AG04450 (cell line): ENCODE results near the gene NKAIN4. TPM values are rescaled to one million over a fixed set of nuclear protein-coding genes. Genes with fewer than 3 reads are reported as not detected.

Experiments
- CTCF ChIA-PET: fragments of 300-600, 350-600 bp; formaldehyde crosslinking; extraction: SDS; loops from one replicate; lab custom pipeline; 2022; ENCODE audit warnings: antibody characterized with exemption, inconsistent platforms; lab: Charles Lee
- POLR2A ChIA-PET: fragments of 350-600 bp; formaldehyde crosslinking; extraction: SDS; loops from one replicate; lab custom pipeline; 2021; ENCODE audit warnings: antibody characterized with exemption, inconsistent platforms; lab: Yijun Ruan, JAX
- DNase-seq: peaks from one replicate; pipeline ENCODE4 v3.0.0-alpha.2; 2011; ENCODE audit warnings: low read depth, low spot score
- H3K27ac ChIP-seq: one replicate; pipeline ENCODE4 v1.5.1; 2012; ENCODE audit warnings: low read depth, low read length, control low read depth
- H3K27me3 ChIP-seq: one replicate; pipeline ENCODE4 v1.6.0; 2012; ENCODE audit warnings: low read length; ENCODE audit not compliant: control insufficient read depth, insufficient read depth
- H3K4me3 ChIP-seq: 2 replicates; pipeline ENCODE4 v1.5.1; 2011; ENCODE audit warnings: mild to moderate bottlenecking, low read depth, low read length, control low read depth
- H3K9me3 ChIP-seq: 2 replicates; pipeline ENCODE4 v1.5.1; 2012; ENCODE audit warnings: low read length; ENCODE audit not compliant: control insufficient read depth, insufficient read depth
- CTCF ChIP-seq: IDR thresholded peaks from 2 replicates; pipeline ENCODE4 v1.5.1; 2011; ENCODE audit warnings: low read depth, low read length, control low read depth, inconsistent platforms
- polyA plus RNA-seq: library from polyadenylated mRNA; depleted of rRNA; stranded (reverse); fragments of >200 nt; gene quantifications from 2 replicates; pipeline ENCODE4 v1.2.3, GENCODE V29; 2011

NKAIN4 gene
- polyA plus RNA-seq, 1 experiment, result not detected

DNA sequence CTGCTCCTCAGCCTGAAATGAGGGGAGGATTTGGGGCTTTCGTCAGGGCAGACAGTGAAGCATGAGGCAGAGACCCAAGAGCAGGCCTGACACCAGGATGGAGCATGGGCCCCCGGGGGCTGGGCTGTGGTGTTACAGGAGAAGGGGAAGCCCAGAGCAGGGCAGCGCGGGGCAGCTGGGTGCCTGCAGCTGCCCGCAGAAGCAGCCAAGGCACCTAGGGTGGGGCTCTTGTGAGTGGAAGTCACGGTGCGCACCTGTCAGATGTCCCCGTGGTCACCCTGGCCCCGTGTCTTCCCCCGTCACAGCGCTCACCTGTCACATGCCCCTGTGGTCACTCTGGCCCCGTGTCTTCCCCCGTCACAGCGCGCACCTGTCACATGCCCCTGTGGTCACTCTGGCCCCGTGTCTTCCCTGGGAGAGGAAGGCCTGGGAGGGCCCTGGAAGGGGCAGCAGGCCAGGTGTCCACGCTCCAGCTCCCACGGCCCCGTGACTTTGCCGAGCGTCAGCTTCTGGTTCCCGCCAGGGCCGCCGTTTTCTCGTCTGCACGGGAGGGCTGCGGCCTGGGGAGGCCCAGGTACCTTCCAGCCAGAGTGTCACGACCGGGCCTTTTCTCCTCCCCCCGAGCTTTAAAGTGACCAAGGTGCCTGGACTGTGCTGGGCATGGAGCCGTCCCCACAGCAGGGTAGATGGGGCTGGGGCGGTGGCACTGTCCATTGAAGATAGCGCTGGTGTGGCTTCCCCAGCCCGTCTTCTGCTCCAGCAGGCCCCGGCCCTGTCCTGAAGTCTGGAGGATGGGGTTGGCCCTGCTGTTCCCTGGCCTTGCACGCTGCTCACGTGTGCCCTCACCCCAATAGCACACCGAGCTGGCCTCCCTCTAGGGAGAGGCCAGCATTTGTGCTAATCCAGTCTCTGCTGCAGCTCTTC lies 27.7 kb upstream of the NKAIN4 start:
- no peak for TF ChIP-seq CTCF
- no peaks in the 10 kb centered on the region for H3K9me3 ChIP-seq
- POLR2A ChIA-PET, result interaction anchor here (0.6 kb wide), 1 partner anchor 15 kb away, joined by 3 read pairs; no protein-coding TSS in a partner anchor
- CTCF ChIA-PET, result interaction anchor here (1.6 to 2.5 kb wide), 3 partner anchors 9 to 59 kb away, joined by 5 to 22 read pairs (median 7); no protein-coding TSS in a partner anchor
- no peak overlapping the region for H3K4me3 ChIP-seq
- no peak for DNase-seq
- H3K27ac ChIP-seq, result no peak overlapping the region
- H3K27me3 ChIP-seq, result no peaks in the 10 kb centered on the region

GRCh38 chr20:63280929-63281545 lies 26.8 kb upstream of the NKAIN4 start:
- DNase-seq, result no peak
- CTCF ChIA-PET, result interaction anchor here (2.5 kb wide), 1 partner anchor 57 kb away, joined by 22 read pairs; no protein-coding TSS in a partner anchor
- H3K27ac ChIP-seq, result no peak overlapping the region
- POLR2A ChIA-PET, result interaction anchor here (0.5 to 0.6 kb wide), 2 partner anchors 9 to 16 kb away, joined by 3 read pairs; no protein-coding TSS in a partner anchor
- TF ChIP-seq CTCF, result peak; percentile 41
- H3K4me3 ChIP-seq, result no peak overlapping the region
- no peaks in the 10 kb centered on the region for H3K27me3 ChIP-seq
- no peaks in the 10 kb centered on the region for H3K9me3 ChIP-seq

- no peak for TF ChIP-seq CTCF
- ChIA-PET POLR2A (interaction anchor here (0.5 kb wide), 1 partner anchor 9 kb away, joined by 3 read pairs; no protein-coding TSS in a partner anchor), CTCF (interaction anchor here (1.0 to 2.5 kb wide), 3 partner anchors 11 to 57 kb away, joined by 3 to 22 read pairs (median 4); no protein-coding TSS in a partner anchor)
- H3K9me3 ChIP-seq, result no peaks in the 10 kb centered on the region
- no peak overlapping the region for H3K27ac ChIP-seq
- H3K4me3 ChIP-seq, result no peak overlapping the region
- H3K27me3 ChIP-seq, result no peaks in the 10 kb centered on the region
- DNase-seq, result no peak
These were observed 26.1 kb upstream of the NKAIN4 start for GRCh38 chr20:63280371-63280770.

DNA sequence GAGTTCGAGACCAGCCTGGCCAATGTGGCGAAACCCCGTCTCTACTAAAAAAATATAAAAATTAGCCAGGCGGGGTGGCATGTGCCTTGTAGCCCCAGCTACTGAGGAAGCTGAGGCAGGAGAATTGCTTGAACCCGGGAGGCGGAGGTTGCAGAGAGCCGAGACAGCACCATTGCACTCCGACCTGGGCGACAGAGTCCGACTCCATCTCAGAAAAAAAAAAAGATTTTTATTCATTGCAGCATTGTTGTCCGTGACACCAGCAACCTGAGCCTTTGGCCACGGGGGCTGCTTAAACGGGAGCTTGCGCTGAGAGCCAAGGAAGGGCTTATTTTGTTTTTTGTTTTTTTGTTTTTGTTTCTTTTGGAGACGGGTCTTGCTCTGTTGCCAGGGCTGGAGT lies 25.7 kb upstream of the NKAIN4 start:
- Histone ChIP-seq H3K4me3 (no peak overlapping the region), H3K27ac (no peak overlapping the region), H3K9me3 (no peaks in the 10 kb centered on the region), H3K27me3 (no peaks in the 10 kb centered on the region)
- ChIA-PET CTCF (interaction anchor here (0.7 to 2.5 kb wide), 4 partner anchors 11 to 56 kb away, joined by 3 to 22 read pairs (median 4); partner anchors contain the start of gene NKAIN4), POLR2A (no interaction called here)
- no peak for TF ChIP-seq CTCF
- no peak for DNase-seq
